DOHH2 (cell line): Measurements from ENCODE around the gene NAP1L4.

Experiments used
- H3F3A ChIP-seq: fragments of 200-600 bp; sonication (generic), shearing (Covaris generic); 2 replicates; pipeline ENCODE4 v1.6.0; 2016; ENCODE audit warnings: antibody characterized with exemption, mild to moderate bottlenecking; ENCODE audit not compliant: control insufficient read depth, insufficient read depth
- H3K27ac ChIP-seq: fragments of 200-600 bp; sonication (generic); 2 replicates; pipeline ENCODE4 v1.5.1; 2014; ENCODE audit warnings: low read depth, mild to moderate bottlenecking, low read length, moderate library complexity
- H3K27me3 ChIP-seq: fragments of 200-600 bp; sonication (generic); 2 replicates; pipeline ENCODE4 v1.6.1; 2014; ENCODE audit warnings: mild to moderate bottlenecking, low read length, mixed read lengths; ENCODE audit not compliant: control insufficient read depth
- H3K36me3 ChIP-seq: fragments of 200-600 bp; sonication (generic); 2 replicates; pipeline ENCODE4 v1.6.1; 2014; ENCODE audit warnings: mild to moderate bottlenecking, low read length, moderate library complexity, mixed read lengths; ENCODE audit not compliant: control insufficient read depth
- H3K4me1 ChIP-seq: fragments of 200-600 bp; sonication (generic); 2 replicates; pipeline ENCODE4 v1.6.1; 2014; ENCODE audit warnings: mild to moderate bottlenecking, low read length, mixed read lengths; ENCODE audit not compliant: control insufficient read depth
- H3K4me2 ChIP-seq: fragments of 200-600 bp; sonication (generic); 2 replicates; pipeline ENCODE4 v1.6.0; 2014; ENCODE audit warnings: mild to moderate bottlenecking, low read length, moderate library complexity
- H3K4me3 ChIP-seq: fragments of 200-600 bp; sonication (generic); 2 replicates; pipeline ENCODE4 v1.5.1; 2014; ENCODE audit warnings: mild to moderate bottlenecking, low read length, mixed read lengths
- H3K79me2 ChIP-seq: fragments of 200-600 bp; sonication (generic); 2 replicates; pipeline ENCODE4 v1.6.1; 2014; ENCODE audit warnings: mild to moderate bottlenecking, low read length, mixed read lengths; ENCODE audit not compliant: control insufficient read depth
- H3K9me2 ChIP-seq: fragments of 200-600 bp; sonication (generic); replicated peaks from 2 replicates; pipeline ENCODE4 v1.6.1; 2014; ENCODE audit warnings: mild to moderate bottlenecking, low read length, mixed read lengths; ENCODE audit not compliant: control insufficient read depth
- H3K9me3 ChIP-seq: fragments of 200-600 bp; sonication (generic); 2 replicates; pipeline ENCODE4 v1.6.1; 2014; ENCODE audit warnings: antibody characterized with exemption, low read length, mixed read lengths; ENCODE audit not compliant: control insufficient read depth, insufficient read depth
- H4K20me1 ChIP-seq: fragments of 200-600 bp; sonication (generic); 2 replicates; pipeline ENCODE4 v1.6.0; 2014; ENCODE audit warnings: low read depth, mild to moderate bottlenecking, antibody characterized with exemption, low read length, moderate library complexity; ENCODE audit not compliant: control insufficient read depth, insufficient read depth
- EZH2phosphoT487 ChIP-seq: fragments of 200-600 bp; sonication (generic); IDR thresholded peaks from 2 replicates; pipeline ENCODE4 v1.6.1; 2017; ENCODE audit warnings: borderline replicate concordance, mild to moderate bottlenecking, antibody characterized with exemption, low read length, moderate library complexity, mixed read lengths
- TF ChIP-seq, protein P1 (sequence below): fragments of 200-600 bp; sonication (generic); IDR thresholded peaks from one replicate; pipeline ENCODE4 v1.5.1; 2014; ENCODE audit warnings: antibody characterized with exemption, mild to moderate bottlenecking, low read depth, low read length; ENCODE audit not compliant: poor library complexity, severe bottlenecking

Gene NAP1L4

DNA sequence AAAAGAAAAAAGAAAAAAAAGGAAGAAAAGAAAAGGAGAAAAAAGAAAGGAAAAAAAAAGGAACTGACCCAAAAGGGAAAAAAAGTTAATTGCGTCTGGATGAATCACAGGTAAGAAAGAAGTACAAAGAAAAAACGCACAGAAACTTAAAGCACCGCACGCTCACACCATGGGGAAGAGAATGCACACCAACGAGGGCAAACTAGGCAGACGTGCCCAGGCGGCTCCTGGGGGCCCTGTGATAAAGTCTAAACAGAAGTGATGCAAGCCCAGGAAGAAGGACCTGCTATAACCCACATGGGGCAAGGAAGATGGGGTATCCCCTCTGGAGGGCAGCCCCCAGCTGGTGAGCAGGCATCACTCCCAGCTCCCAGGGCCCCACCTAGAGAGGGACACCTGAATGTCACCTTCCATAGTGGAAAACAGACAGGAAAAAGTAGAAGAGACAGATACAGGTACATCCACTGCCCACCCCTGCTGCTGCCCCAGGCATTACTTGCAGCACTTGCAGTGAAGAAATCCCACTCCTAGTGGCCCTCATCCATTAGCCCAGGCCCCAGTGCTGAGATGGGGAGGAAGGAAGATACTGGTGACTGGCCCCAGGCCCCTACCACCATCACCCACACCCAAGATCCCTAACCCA is 28.9 kb downstream of the NAP1L4 start:
- no peak overlapping the region for H3K4me2 ChIP-seq
- peaks cover 97% of the 10 kb centered on the region for H3K36me3 ChIP-seq
- peaks cover 11% of the 10 kb centered on the region for H4K20me1 ChIP-seq
- H3K4me3 ChIP-seq = no peak overlapping the region
- H3K27ac ChIP-seq = no peak overlapping the region
- peaks cover 3% of the 10 kb centered on the region; the same call in 1 of the 2 replicates for H3K4me1 ChIP-seq
- H3K9me3 ChIP-seq = no peaks in the 10 kb centered on the region
- H3K79me2 ChIP-seq = peaks cover 76% of the 10 kb centered on the region
- TF ChIP-seq EZH2phosphoT487 = no peak
- TF ChIP-seq, protein P1, sequence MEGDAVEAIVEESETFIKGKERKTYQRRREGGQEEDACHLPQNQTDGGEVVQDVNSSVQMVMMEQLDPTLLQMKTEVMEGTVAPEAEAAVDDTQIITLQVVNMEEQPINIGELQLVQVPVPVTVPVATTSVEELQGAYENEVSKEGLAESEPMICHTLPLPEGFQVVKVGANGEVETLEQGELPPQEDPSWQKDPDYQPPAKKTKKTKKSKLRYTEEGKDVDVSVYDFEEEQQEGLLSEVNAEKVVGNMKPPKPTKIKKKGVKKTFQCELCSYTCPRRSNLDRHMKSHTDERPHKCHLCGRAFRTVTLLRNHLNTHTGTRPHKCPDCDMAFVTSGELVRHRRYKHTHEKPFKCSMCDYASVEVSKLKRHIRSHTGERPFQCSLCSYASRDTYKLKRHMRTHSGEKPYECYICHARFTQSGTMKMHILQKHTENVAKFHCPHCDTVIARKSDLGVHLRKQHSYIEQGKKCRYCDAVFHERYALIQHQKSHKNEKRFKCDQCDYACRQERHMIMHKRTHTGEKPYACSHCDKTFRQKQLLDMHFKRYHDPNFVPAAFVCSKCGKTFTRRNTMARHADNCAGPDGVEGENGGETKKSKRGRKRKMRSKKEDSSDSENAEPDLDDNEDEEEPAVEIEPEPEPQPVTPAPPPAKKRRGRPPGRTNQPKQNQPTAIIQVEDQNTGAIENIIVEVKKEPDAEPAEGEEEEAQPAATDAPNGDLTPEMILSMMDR = no peak
- no peaks in the 10 kb centered on the region for H3K9me2 ChIP-seq
- no peaks in the 10 kb centered on the region for H3F3A ChIP-seq
- H3K27me3 ChIP-seq = no peaks in the 10 kb centered on the region

DNA sequence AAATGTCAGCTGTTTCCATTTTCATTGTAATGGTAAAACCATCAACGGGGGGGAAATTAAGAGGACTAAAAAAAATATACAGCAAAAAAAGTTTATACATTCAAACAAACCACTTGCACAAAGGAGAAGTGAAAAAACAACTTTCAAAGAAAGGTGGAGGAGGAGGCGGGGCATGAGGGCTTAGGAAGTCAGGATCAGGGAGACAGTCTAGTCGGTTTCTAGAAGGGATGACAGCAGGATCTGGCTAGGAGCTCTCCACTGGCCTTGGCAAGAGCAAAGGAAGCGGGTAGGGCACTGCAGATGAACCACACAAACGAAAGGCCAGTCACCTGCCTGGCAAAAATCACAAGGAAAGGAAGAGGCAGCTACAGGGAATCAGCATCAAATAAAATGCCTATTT is 31.0 kb downstream of the NAP1L4 start:
- H3K9me2 ChIP-seq = no peaks in the 10 kb centered on the region
- H3K36me3 ChIP-seq = peaks cover 99% of the 10 kb centered on the region
- no peaks in the 10 kb centered on the region for H3K9me3 ChIP-seq
- H4K20me1 ChIP-seq = no peaks in the 10 kb centered on the region; the same call in none of the 2 replicates
- TF ChIP-seq EZH2phosphoT487 = no peak
- TF ChIP-seq, protein P1 = no peak
- no peak overlapping the region for H3K4me2 ChIP-seq
- H3K27me3 ChIP-seq = no peaks in the 10 kb centered on the region
- H3K4me3 ChIP-seq = no peak overlapping the region
- H3K27ac ChIP-seq = no peak overlapping the region
- 0 out of 2 replicates have a peak, but pooled peaks cover 5% of the 10 kb centered on the region for H3F3A ChIP-seq
- peaks cover 3% of the 10 kb centered on the region; the same call in 1 of the 2 replicates for H3K4me1 ChIP-seq
- H3K79me2 ChIP-seq = peaks cover 61% of the 10 kb centered on the region

DNA sequence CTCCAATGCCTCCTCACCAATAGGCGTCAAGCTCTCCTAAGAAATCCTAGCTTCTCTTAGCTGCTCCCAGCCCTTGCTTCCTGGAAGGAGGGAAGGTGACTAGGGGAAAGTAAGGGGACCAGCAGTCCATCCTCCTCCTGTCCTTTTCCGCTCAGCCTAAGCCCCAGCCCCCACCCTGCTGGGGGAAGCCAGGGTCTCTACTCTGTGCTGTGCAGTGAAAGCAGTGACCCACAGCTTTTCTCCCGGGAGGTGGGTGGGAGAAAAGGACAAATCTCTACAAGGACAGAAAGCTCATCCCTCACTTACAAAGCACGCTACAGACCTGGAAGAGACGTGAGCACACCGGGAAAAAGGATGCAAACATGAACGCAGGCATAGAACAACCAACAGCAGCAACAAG is 32.0 kb downstream of the NAP1L4 start:
- H3K36me3 ChIP-seq = peaks cover 99% of the 10 kb centered on the region
- H3K9me3 ChIP-seq = no peaks in the 10 kb centered on the region
- H3F3A ChIP-seq = 0 out of 2 replicates have a peak, but pooled peaks cover 5% of the 10 kb centered on the region
- no peaks in the 10 kb centered on the region for H3K9me2 ChIP-seq
- peaks cover 3% of the 10 kb centered on the region; the same call in 1 of the 2 replicates for H3K4me1 ChIP-seq
- H3K4me2 ChIP-seq = no peak overlapping the region
- no peaks in the 10 kb centered on the region; the same call in none of the 2 replicates for H4K20me1 ChIP-seq
- no peak overlapping the region for H3K4me3 ChIP-seq
- TF ChIP-seq, protein P1 = no peak
- TF ChIP-seq EZH2phosphoT487 = no peak
- peaks cover 51% of the 10 kb centered on the region for H3K79me2 ChIP-seq
- no peak overlapping the region for H3K27ac ChIP-seq
- H3K27me3 ChIP-seq = no peaks in the 10 kb centered on the region
